HEK293T (cell line): ENCODE results near the gene SLC9C1.

Experiments
- CTCF ChIA-PET: fragments of 350-600 bp; formaldehyde crosslinking; extraction: SDS; loops from one replicate; lab custom pipeline; 2021; ENCODE audit warnings: antibody characterized with exemption, inconsistent platforms; lab: Yijun Ruan, JAX
- POLR2A ChIA-PET: fragments of 350-600 bp; formaldehyde crosslinking; extraction: SDS; loops from one replicate; lab custom pipeline; 2020; ENCODE audit warnings: antibody characterized with exemption, inconsistent platforms; lab: Yijun Ruan, JAX
- DNase-seq: peaks from one replicate; pipeline ENCODE4 v3.0.0; 2012; ENCODE audit warnings: mixed read lengths; ENCODE audit errors: extremely low spot score
- ARNT ChIP-seq: fragments of 450-650 bp; IDR thresholded peaks from 2 replicates; pipeline ENCODE4 v1.6.1; 2017; ENCODE audit warnings: mild to moderate bottlenecking
- BHLHE40 ChIP-seq: fragments of 450-650 bp; IDR thresholded peaks from 2 replicates; pipeline ENCODE4 v1.6.1; 2016; ENCODE audit warnings: mild to moderate bottlenecking, moderate library complexity, borderline replicate concordance
- CTBP1 ChIP-seq: fragments of 450-650 bp; IDR thresholded peaks from 2 replicates; pipeline ENCODE4 v1.6.1; 2016; ENCODE audit warnings: borderline replicate concordance
- ELF4 ChIP-seq: fragments of 450-650 bp; IDR thresholded peaks from 2 replicates; pipeline ENCODE4 v1.6.1; 2017; ENCODE audit warnings: antibody characterized with exemption
- FOXA1 ChIP-seq: fragments of 450-650 bp; IDR thresholded peaks from 2 replicates; pipeline ENCODE4 v1.6.1; 2016; ENCODE audit warnings: mild to moderate bottlenecking
- FOXK2 ChIP-seq: fragments of 450-650 bp; IDR thresholded peaks from 2 replicates; pipeline ENCODE4 v1.6.1; 2016; ENCODE audit warnings: mild to moderate bottlenecking
- FOXM1 ChIP-seq: fragments of 450-650 bp; IDR thresholded peaks from 2 replicates; pipeline ENCODE4 v1.6.1; 2017; ENCODE audit warnings: mild to moderate bottlenecking, borderline replicate concordance
- HDGF ChIP-seq: fragments of 450-650 bp; IDR thresholded peaks from 2 replicates; pipeline ENCODE4 v1.6.1; 2017; ENCODE audit warnings: antibody characterized with exemption, borderline replicate concordance
- L3MBTL2 ChIP-seq: fragments of 450-650 bp; conservative IDR thresholded peaks from 2 replicates; pipeline ENCODE4 v1.6.1; 2016; ENCODE audit warnings: mild to moderate bottlenecking
- LEF1 ChIP-seq: fragments of 450-650 bp; IDR thresholded peaks from 2 replicates; pipeline ENCODE4 v1.6.1; 2017; ENCODE audit warnings: mild to moderate bottlenecking, borderline replicate concordance
- NFRKB ChIP-seq: fragments of 450-650 bp; IDR thresholded peaks from 2 replicates; pipeline ENCODE4 v1.6.1; 2016; ENCODE audit warnings: mild to moderate bottlenecking, moderate library complexity
- SP1 ChIP-seq: fragments of 450-650 bp; IDR thresholded peaks from 2 replicates; pipeline ENCODE4 v1.6.1; 2017
- SUZ12 ChIP-seq: fragments of 450-650 bp; IDR thresholded peaks from 2 replicates; pipeline ENCODE4 v1.6.1; 2016; ENCODE audit warnings: mild to moderate bottlenecking
- TARDBP ChIP-seq: fragments of 450-650 bp; IDR thresholded peaks from 2 replicates; pipeline ENCODE4 v1.6.1; 2016
- ZNF384 ChIP-seq: fragments of 450-650 bp; IDR thresholded peaks from 2 replicates; pipeline ENCODE4 v1.6.1; 2016
- TF ChIP-seq, protein P1 (sequence below): fragments of 450-650 bp; IDR thresholded peaks from 2 replicates; pipeline ENCODE4 v1.6.1; 2016

The SLC9C1 gene

DNA sequence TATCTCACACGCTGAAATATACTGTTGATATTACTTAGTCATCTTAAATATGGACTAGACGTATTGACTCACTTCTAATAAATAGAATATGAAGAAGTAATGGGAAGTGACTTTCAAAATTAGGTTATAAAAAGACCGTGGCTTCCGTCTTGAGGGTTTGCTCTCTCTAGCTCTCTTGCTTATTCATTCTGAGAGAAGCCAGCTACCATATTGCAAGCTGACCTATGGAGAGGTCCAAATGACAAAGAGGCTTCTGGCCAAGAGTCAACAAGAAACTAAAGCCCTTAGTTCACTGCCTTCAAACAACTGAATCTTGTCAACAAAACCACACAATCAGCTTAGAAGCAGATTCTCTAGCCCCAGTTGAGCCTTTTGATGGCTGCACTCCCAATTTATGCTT is 46.1 kb downstream of the SLC9C1 start:
- CTCF ChIA-PET: no interaction called here

DNA sequence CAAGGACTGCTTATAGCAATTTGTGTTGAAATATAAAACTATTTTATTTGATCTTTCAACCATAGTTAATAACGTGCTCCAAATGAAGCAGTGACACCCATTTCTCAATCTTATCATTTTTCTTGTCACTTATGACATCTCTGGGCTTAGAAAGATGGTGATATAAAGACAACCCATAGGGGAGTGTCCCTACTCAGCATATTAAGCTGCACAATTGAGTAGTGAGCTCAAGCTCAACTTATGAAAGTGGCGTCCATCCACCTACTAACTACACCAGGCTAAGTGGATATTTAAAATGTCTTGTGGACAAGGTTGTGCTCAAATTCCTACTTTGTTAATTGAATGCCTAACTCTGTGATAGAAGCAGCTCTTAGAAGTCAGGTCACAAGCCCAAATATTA is 46.7 kb downstream of the SLC9C1 start:
- CTCF ChIA-PET: no interaction called here
- POLR2A ChIA-PET: no interaction called here
- TF ChIP-seq LEF1 (no peak), ZNF384 (no peak), FOXA1 (no peak), FOXK2 (no peak)
- DNase-seq: no peak

More for the DNA sequence above, 46.1 kb downstream of the SLC9C1 start:
- TF ChIP-seq SP1: no peak
- TF ChIP-seq, protein P1, sequence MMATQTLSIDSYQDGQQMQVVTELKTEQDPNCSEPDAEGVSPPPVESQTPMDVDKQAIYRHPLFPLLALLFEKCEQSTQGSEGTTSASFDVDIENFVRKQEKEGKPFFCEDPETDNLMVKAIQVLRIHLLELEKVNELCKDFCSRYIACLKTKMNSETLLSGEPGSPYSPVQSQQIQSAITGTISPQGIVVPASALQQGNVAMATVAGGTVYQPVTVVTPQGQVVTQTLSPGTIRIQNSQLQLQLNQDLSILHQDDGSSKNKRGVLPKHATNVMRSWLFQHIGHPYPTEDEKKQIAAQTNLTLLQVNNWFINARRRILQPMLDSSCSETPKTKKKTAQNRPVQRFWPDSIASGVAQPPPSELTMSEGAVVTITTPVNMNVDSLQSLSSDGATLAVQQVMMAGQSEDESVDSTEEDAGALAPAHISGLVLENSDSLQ: no peak
- POLR2A ChIA-PET: no interaction called here
- DNase-seq: no peak

DNA sequence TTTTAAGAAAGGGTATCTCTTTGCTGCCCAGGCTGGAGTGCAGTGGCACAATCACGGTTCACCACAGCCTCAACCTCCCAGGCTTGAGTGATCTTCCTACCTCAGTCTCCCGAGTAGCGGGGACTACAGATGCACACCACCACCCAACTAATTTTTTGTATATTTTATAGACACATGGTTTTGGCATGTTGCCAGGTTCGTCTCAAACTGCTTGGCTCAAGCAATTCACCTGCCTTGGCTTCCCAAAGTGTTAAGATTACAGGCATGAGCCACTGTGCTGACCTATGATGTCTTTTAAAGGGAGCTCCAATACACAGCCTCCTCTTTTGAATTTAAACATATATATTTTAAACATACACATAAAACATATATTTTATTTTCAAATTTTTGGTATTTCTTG is 60.9 kb downstream of the SLC9C1 start:
- no peak for DNase-seq
- ChIA-PET POLR2A (no interaction called here), CTCF (no interaction called here)
- TF ChIP-seq L3MBTL2 (no peak), ZNF384 (no peak), TARDBP (no peak), FOXK2 (no peak), FOXM1 (no peak), CTBP1 (no peak), ARNT (no peak), LEF1 (no peak), FOXA1 (no peak), BHLHE40 (no peak), NFRKB (no peak), HDGF (no peak), SUZ12 (no peak), SP1 (no peak), ELF4 (no peak)
- TF ChIP-seq, protein P1: no peak

DNA sequence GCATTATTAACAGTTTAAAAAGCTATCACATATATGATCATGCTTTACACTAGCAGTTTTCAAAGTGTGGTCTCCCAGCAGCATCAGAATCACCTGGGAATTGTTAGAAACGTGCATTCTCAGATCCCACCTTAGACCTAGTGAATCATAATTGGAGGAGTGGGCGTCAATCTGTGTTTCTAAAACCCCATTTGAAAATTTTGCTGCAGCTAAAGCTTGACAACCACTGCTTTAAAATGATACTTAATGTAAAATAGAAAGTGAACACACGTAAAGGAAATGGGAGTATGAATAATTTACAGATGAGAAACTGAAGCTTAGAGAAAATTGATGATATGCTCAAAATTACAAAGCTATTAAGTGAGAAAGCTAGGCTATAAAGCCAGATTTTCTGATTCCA is 62.3 kb downstream of the SLC9C1 start:
- ChIA-PET CTCF (no interaction called here), POLR2A (no interaction called here)
- TF ChIP-seq ARNT (no peak), SUZ12 (no peak), BHLHE40 (no peak), ZNF384 (no peak), TARDBP (no peak), NFRKB (no peak), FOXK2 (no peak), HDGF (no peak), FOXA1 (no peak), ELF4 (no peak), L3MBTL2 (no peak), LEF1 (no peak), FOXM1 (no peak), CTBP1 (no peak), SP1 (no peak)
- TF ChIP-seq, protein P1: no peak
- no peak for DNase-seq

DNA sequence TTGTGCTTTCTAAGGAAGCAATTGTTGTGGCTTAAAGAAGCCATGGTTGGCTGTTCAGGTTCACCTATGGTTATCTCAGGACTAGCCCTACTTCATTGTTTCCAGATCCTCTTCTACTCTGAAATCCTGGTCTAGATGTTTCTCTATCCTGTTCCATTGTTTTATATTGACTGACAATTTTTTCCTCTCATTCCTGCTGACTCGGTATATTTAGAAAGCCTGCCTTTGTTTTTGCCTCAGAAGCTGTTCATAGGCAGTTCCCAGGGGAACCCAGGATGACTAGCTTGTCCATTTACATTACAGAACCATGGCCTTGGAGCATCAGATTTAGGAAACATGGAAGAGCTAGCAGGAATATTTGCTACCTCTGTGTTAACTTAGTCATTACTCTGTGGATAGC is 64.0 kb downstream of the SLC9C1 start:
- ChIA-PET POLR2A (no interaction called here), CTCF (no interaction called here)
- TF ChIP-seq FOXK2 (no peak), FOXA1 (no peak), ZNF384 (no peak), HDGF (no peak), SP1 (no peak), FOXM1 (no peak), NFRKB (no peak), CTBP1 (no peak), BHLHE40 (no peak), TARDBP (no peak), ELF4 (no peak), L3MBTL2 (no peak), SUZ12 (no peak), LEF1 (no peak), ARNT (no peak)
- TF ChIP-seq, protein P1: no peak
- no peak for DNase-seq

DNA sequence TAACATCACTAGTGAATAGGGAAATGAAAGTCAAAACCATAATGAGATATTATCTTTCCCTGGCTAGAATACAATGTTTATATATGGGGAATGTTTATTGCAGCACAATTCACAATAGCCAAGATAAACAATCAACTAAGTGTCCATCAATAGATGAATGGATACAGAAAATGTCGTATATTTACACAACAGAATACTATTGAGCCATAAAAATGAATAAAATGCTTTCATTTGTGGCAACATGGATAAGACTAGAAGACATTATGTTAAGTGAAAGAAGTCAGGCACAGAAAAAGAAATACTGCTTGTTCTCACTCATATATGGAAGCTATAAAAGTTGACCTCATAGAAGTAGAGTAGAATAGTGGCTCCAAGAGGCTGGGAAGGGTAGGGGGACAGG is 65.2 kb downstream of the SLC9C1 start:
- no peak for DNase-seq
- TF ChIP-seq, protein P1: peak; percentile 41; the same call in 1 of the 2 replicates
- TF ChIP-seq LEF1: no peak
- POLR2A ChIA-PET: no interaction called here
- CTCF ChIA-PET: no interaction called here
